NCI-H2196 treated with DMSO at 0.1 percent for 48 hours (cell line): ENCODE data around the gene SV2A.
"Not testable (repeated sequence)": the region's sequence is repeated elsewhere in the genome, so short reads cannot be mapped to it uniquely, and the experiment has no call there.

Experiments used
- DNase-seq: peaks from one replicate; lab custom pipeline; 2025; ENCODE audit not compliant: unreplicated experiment; lab: John Stamatoyannopoulos, UW

Gene SV2A

DNA sequence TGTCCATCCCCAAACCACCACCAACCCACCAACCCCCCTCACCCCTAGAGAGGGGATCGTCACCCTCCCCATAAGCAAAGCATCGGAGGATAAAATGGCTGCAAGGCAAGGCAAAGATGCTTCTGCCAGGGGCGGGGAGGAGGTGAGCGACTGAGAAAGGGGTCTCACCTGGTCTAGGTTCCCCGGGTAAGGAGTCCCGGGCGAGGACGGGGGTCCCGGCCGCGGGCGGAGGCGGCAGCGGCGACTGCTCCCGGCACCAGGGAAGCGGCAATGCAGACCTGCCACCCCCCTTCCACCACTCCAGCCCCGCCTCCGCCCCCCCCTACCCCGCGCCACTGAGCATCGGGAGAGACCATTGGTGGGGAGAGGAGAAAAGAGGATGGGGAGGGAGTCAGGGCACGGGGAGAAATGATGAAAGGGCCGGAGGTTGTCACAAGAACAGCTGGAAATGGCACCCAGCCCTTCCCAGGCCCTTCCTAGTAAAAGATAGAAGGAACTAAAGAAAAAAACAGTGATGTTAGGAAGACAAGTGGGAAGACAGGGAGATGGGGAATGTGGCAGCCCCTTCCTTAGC, at the start of gene SV2A:
TSS of gene SV2A (minus strand) at position 274 of the 574 bp plus-strand sequence. CDS start 4,004 bp downstream, outside the sequence.
- DNase-seq: peak; percentile 79

- no peak for DNase-seq
Measured at GRCh38 chr1:149967041-149967440, 49.4 kb upstream of the SV2A start.

- no peak for DNase-seq
Measured at GRCh38 chr1:149966405-149966804, 48.8 kb upstream of the SV2A start.

DNA sequence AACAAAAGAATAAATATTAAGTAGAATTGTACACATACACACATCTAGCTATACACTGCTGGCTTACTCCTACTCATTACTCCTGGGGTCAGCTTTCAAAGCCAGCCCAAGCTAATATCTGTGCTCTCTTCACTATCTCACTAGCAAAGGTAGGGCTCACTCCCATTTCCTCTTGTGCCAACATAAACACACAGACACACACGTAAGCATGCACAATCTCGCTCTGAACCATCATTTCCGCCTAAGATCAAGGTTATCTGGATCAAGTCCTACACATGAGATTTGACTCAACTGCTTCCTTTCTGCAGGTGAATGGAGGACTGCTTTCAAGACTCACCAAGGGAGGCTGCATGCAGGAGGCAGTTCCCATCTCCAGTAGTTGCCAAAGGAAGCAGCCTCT, 47.8 kb upstream of the SV2A start:
- no peak for DNase-seq

- DNase-seq: no peak
Measured at GRCh38 chr1:149963358-149963757, 45.7 kb upstream of the SV2A start.

- DNase-seq: no peak
Measured at GRCh38 chr1:149962736-149963135, 45.1 kb upstream of the SV2A start.

DNA sequence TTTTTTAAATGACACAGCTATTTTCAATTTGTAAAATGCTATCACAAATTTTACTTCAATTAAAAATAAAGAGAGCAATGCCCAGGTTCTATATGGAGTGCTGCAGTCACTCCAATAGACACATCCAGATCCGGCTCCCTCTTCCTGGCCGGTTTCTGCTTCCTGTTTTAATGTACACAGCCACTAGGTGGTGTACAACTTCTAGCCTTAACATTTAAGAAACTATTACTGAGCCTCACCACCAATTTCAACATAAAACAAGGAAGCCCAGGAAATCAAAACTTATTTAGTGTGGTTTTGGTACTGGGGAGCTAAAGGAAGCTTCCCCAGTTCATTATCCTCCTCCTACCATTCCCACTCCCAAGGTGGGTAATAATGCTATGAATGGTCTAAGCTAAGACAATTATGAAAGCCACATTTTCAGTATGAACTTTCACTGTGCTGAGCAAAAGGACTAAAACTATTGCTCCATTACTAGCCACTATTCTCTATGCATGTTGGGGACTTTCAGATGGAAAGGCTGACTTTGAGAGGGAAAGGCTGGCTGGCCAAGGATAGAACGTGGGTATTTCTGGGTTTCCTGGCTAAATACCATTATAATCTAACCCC, 44.5 kb upstream of the SV2A start:
- peak; percentile 49 for DNase-seq

GRCh38 chr1:149957548-149957947, 39.9 kb upstream of the SV2A start:
- not testable (repeated sequence) for DNase-seq

- no peak for DNase-seq
Measured at GRCh38 chr1:149949911-149950310, 32.3 kb upstream of the SV2A start.

DNA sequence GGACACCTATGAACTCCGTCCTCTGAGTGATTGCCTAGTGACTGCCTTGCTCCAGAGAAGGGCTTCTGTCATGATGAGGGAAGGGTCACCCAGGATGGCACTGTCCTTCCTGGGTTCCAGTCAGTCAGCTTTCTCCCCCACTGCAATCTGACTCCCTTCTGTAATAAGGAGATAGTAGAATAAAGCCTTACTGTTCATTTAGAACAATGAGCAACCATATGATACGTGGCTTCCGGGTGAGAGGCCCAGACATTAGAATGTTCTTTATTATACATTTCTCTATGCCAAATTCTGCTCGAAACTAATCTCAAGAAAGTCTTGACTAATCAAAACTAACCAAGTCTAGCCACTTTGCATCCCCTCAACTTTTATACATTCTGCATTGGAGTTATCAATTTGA, 27.6 kb upstream of the SV2A start:
- no peak for DNase-seq

DNA sequence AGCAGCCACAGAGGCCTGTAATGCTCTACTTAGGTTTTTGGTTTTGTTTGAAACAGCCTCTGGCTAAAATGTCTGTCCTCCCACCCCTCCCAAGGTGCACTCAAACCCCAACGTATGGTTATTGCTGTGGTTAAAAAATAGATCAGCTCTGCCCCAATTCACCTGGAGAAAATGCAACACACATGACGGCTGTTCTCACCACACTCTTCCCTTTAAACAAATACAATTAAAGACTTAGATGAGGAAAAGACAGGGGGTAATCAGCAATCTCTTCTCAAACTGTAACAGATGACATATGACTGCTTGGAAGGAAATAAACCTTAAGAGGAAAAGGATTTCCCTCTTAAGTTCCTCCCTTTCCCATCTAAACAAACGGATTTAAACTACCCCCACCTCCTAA, 25.2 kb upstream of the SV2A start:
- DNase-seq: no peak

- DNase-seq: no peak
Measured at GRCh38 chr1:149942207-149942606, 24.6 kb upstream of the SV2A start.

- DNase-seq: no peak
Measured at GRCh38 chr1:149940427-149940826, 22.8 kb upstream of the SV2A start.

- DNase-seq: not testable (repeated sequence)
Measured at GRCh38 chr1:149938668-149939003, 21.0 kb upstream of the SV2A start.

DNA sequence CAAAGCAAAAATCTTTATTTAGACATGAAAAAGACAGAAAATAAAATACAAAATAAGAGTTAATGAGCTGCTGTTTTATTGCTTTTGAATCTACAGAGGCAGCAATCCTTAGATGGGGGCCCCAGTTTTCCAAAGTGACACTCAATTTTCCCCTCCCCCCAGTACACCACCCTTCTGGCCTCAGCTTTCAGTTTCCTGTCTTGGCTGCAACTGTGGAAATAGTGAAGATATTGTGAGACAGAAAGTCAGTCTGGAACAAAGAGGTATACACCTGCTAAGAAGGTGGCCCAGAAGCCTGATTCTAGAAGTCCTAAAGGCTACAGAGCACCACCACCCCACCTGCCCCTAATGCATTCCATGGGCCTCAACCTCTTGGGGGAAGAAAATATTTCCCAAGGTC, 20.1 kb upstream of the SV2A start:
- DNase-seq: no peak

- DNase-seq: no peak
Measured at GRCh38 chr1:149936992-149937705, 19.5 kb upstream of the SV2A start.

DNA sequence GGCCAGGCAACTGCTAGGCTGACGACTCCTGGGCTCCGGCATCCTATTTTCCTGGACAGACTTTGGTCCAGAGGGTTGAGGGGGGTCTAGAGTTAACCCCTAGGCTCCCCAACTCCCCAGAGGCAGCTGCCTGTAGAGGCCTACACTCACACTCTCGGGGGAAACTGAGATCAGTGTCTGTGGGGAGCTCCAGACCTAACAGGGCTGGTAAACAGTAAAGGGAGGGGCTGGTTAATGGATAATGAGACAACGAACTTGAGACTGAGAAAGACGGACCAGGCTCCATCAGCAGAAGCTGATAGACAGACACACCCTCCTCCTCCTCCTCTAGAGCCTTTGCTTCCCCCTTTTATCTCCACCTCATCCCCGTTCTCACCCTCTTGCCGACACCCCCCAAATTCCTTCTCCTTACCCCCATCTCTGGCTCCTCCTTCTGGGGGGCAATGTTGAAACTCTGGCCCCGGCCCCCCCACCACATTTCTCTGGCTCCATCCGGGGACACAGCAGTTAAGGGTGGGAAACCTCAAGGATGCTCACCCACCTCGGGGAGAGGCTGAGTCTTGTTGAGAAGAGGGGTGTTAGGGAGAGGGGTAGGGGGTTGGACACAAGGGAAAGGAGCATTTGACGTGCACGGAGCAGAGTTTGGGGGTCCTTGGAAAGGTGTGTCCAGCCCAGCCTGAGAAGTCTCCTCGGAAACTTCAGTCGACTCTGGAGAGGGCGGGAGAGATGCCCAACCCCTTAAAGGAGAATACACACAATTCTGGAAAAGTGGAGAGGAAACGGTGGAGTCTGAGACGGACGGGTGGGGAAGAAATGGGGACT, 18.7 kb upstream of the SV2A start, which contains the start of gene MTMR11:
TSS of gene MTMR11 (minus strand) at position 710 of the 822 bp plus-strand sequence. CDS start at position 478, 232 bp downstream.
- DNase-seq: no peak

GRCh38 chr1:149934356-149934755, 16.7 kb upstream of the SV2A start:
- no peak for DNase-seq

DNA sequence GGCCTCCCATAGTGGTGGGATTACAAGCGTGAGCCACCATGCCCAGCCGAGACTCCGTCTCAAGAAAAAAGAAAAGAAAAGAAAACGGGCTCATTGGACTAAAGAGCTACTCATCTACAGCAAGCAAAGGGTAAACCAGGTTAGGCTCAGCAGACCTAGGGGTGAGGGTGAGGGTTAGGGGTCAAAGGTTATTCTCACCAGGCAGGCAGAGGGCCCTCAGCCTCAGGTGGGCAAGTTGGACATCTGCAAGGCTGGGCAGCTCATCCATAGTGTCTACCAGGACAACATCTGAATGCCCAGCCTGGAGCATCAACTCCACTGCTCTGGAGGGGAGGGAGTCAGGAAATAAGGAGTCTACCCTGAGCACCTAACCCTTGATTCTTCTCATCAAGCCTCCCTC, 15.6 kb upstream of the SV2A start:
- DNase-seq: no peak

GRCh38 chr1:149932474-149932873, 14.8 kb upstream of the SV2A start:
- no peak for DNase-seq

DNA sequence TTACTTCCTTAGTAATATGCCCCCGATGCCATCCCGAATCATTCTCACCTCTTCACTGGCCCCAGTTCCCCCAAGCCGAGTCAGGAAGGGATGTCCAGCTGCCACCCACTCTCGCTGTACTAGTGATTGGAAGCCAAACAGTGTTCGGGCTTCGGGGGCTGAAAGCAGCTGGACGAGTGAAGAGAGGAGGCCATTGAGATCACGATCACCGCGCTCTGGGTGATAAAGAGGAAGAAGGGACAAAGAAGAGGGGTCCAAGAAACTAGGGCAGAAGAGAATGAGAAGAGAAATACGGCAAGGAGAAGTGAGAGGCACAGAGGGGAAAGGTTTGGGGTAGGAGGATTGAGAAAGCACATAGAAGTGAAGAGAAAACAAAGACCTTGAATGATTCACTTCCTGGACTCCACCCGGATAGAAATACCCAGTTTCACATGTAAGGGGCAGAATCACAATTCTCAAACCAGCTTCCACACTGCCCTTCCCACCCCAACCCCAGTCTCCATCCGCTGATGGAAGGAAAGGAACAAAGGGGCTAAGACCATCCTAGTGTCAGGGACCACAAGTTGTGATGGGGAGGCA, 13.7 kb upstream of the SV2A start:
- DNase-seq: no peak
